NK-92 treated with Interleukin-12 subunit alpha and Interleukin-12 subunit beta, amount 100 ng/mL, for 24 hours (cell line): ENCODE measurements around the gene ACSL4.
"Not testable (repeated sequence)": the region's sequence is repeated elsewhere in the genome, so short reads cannot be mapped to it uniquely, and the experiment has no call there.

Source experiments
- DNase-seq: peaks from one replicate; lab custom pipeline; 2025; lab: John Stamatoyannopoulos, UW

The ACSL4 gene

GRCh38 chrX:109671170-109671569 lies 61.9 kb downstream of the ACSL4 start:
- DNase-seq, result not testable (repeated sequence)

GRCh38 chrX:109667986-109668385 lies 65.1 kb downstream of the ACSL4 start:
- no peak for DNase-seq

GRCh38 chrX:109660435-109661143 lies 72.5 kb downstream of the ACSL4 start:
- DNase-seq, result no peak

GRCh38 chrX:109658391-109658790 lies 74.7 kb downstream of the ACSL4 start:
- no peak for DNase-seq

- DNase-seq, result not testable (repeated sequence)
Measured at GRCh38 chrX:109657364-109657763, 75.7 kb downstream of the ACSL4 start.

GRCh38 chrX:109656774-109657173 lies 76.3 kb downstream of the ACSL4 start:
- no peak for DNase-seq

- DNase-seq, result no peak
Measured at GRCh38 chrX:109655502-109656201, 77.4 kb downstream of the ACSL4 start.

- no peak for DNase-seq
Measured at GRCh38 chrX:109654516-109655109, 78.4 kb downstream of the ACSL4 start.

- DNase-seq, result not testable (repeated sequence)
Measured at GRCh38 chrX:109644671-109645070, 88.4 kb downstream of the ACSL4 start.

GRCh38 chrX:109643687-109644086 lies 89.4 kb downstream of the ACSL4 start:
- DNase-seq, result no peak

- DNase-seq, result no peak
Measured at GRCh38 chrX:109638158-109638557, 94.9 kb downstream of the ACSL4 start.

- not testable (repeated sequence) for DNase-seq
Measured at GRCh38 chrX:109637477-109637876, 95.6 kb downstream of the ACSL4 start.

GRCh38 chrX:109635146-109635545 lies 97.9 kb downstream of the ACSL4 start:
- DNase-seq, result no peak

- DNase-seq, result no peak
Measured at GRCh38 chrX:109632906-109633504, 100.1 kb downstream of the ACSL4 start.

- no peak for DNase-seq
Measured at GRCh38 chrX:109629310-109629709, 103.7 kb downstream of the ACSL4 start.

- no peak for DNase-seq
Measured at GRCh38 chrX:109626637-109627036, 106.4 kb downstream of the ACSL4 start.

GRCh38 chrX:109624641-109625616 lies 108.1 kb downstream of the ACSL4 start, which contains the start of gene KCNE5:
Gene KCNE5, minus strand, starts transcription at chrX:109625172. Its CDS starts 152 bp downstream, at chrX:109625020.
- no peak for DNase-seq

- DNase-seq, result no peak
Measured at GRCh38 chrX:109623997-109624396, 109.1 kb downstream of the ACSL4 start.

GRCh38 chrX:109622270-109622669 lies 110.8 kb downstream of the ACSL4 start:
- DNase-seq, result no peak

- peak; percentile 3 for DNase-seq
Measured at GRCh38 chrX:109619771-109620170, 113.3 kb downstream of the ACSL4 start.

GRCh38 chrX:109614951-109615350 lies 118.1 kb downstream of the ACSL4 start:
- DNase-seq, result no peak
